ENCODE data around the gene MIF. TPM values are rescaled to one million over a fixed set of nuclear protein-coding genes. Genes with fewer than 3 reads are reported as not detected.
"Not testable (repeated sequence)": the region's sequence is repeated elsewhere in the genome, so short reads cannot be mapped to it uniquely, and the experiment has no call there.

Gene MIF
- total and polyA plus RNA-seq, 2 donors: 363 to 400 TPM

DNA sequence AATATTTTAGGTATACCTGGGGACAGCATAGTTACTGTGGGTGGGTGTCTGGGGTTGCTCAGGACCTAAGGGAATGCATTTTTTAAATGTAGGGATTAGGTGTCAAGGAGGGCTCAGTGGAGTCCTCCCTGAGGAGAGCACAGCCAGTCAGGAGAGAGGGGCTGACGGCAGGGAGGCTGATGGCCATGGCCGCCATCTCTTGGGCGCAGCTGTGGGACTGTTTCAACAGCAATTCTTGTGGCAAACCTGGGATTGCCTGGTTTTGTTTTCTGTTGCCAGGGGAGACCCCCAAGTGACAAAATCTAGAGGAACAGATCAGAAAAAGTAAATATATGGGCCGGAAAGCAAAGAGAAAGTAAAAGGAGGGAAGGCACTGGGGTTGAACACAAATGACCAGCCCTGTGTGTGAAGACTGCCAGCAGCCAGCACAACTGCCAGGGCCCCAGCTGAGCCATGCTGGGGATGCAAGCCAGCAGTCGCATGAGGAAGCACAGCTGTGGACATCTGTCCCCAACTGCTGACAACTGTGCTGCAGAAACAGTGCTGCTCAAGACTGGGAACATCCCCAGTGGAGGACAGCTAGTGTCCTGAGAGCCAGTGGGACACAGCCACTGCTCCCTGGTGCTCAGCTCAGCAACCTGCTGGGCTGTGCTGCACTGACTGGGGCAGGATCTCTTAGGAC is 10.5 kb downstream of the MIF start:
- Histone ChIP-seq H3K4me3 (ENCODE audit: low read length in 2 of 2) (no peak overlapping the region), H3K9me3 (ENCODE audit: control insufficient read depth in 2 of 2, insufficient read depth in 1 of 2, low read length in 1 of 2) (no peaks in the 10 kb centered on the region), H3K4me1 (ENCODE audit: control insufficient read depth in 2 of 2, insufficient read depth in 2 of 2, low read length in 2 of 2) (peaks cover 0 to 19% of the 10 kb centered on the region in 2 donors), H3K27ac (ENCODE audit: low read depth in 1 of 2, low read length in 1 of 2) (no peak overlapping the region), H3K36me3 (ENCODE audit: control insufficient read depth in 2 of 2, insufficient read depth in 2 of 2, low read length in 1 of 2) (no peaks in the 10 kb centered on the region), H3K27me3 (ENCODE audit: control insufficient read depth in 2 of 2, insufficient read depth in 1 of 2, low read length in 1 of 2) (no peaks in the 10 kb centered on the region)
- 69% methylated on average over 5 of the region's 5 CpGs for WGBS
- DNase-seq (ENCODE audit: low read depth in 6 of 9, low spot score in 9 of 9): no peak

DNA sequence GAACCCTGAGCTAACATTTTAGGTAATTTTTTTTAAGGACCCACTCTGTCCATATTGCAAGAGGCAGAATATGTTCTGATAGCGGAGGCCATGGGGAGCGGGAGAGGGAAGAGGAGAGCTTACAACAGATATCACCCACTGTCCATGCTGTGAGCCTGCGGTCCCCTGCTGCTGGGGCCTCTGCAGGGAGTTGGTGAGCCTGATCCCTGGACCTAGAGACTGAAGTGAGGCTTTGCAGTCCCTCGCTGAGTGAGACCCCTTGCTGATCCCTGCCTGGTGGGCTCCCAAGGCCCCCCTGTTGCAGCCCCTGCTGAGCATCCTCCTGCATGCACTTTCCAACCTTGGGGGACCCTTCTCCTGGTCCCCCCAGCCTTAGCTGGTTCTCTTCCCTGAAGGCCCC is 12.5 kb downstream of the MIF start:
- no peaks in the 10 kb centered on the region for H3K9me3 ChIP-seq (ENCODE audit: control insufficient read depth in 2 of 2, insufficient read depth in 1 of 2, low read length in 1 of 2)
- no peak for DNase-seq (ENCODE audit: low read depth in 6 of 9, low spot score in 9 of 9)
- peaks cover 0 to 19% of the 10 kb centered on the region in 2 donors for H3K4me1 ChIP-seq (ENCODE audit: control insufficient read depth in 2 of 2, insufficient read depth in 2 of 2, low read length in 2 of 2)
- WGBS: 97% methylated on average over 4 of the region's 4 CpGs
- H3K27ac ChIP-seq (ENCODE audit: low read depth in 1 of 2, low read length in 1 of 2): no peak overlapping the region
- H3K4me3 ChIP-seq (ENCODE audit: low read length in 2 of 2): no peak overlapping the region
- H3K36me3 ChIP-seq (ENCODE audit: control insufficient read depth in 2 of 2, insufficient read depth in 2 of 2, low read length in 1 of 2): no peaks in the 10 kb centered on the region
- no peaks in the 10 kb centered on the region for H3K27me3 ChIP-seq (ENCODE audit: control insufficient read depth in 2 of 2, insufficient read depth in 1 of 2, low read length in 1 of 2)

DNA sequence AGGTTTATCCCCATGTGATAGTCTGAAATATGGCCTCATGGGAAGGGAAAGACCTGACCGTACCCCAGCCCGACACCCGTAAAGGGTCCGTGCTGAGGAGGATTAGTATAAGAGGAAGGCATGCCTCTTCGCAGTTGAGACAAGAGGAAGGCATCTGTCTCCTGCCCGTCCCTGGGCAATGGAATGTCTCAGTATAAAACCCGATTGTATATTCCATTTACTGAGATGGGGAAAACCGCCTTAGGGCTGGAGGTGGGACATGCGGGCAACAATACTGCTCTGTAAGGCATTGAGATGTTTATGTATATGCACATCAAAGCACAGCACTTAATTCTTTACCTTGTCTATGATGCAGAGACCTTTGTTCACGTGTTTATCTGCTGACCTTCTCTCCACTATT is 13.2 kb downstream of the MIF start:
- not testable (repeated sequence) for H3K36me3 ChIP-seq (ENCODE audit: control insufficient read depth in 2 of 2, insufficient read depth in 2 of 2, low read length in 1 of 2); DNase-seq (ENCODE audit: low read depth in 6 of 9, low spot score in 9 of 9); H3K27me3 ChIP-seq (ENCODE audit: control insufficient read depth in 2 of 2, insufficient read depth in 1 of 2, low read length in 1 of 2); H3K4me3 ChIP-seq (ENCODE audit: low read length in 2 of 2); H3K9me3 ChIP-seq (ENCODE audit: control insufficient read depth in 2 of 2, insufficient read depth in 1 of 2, low read length in 1 of 2); H3K27ac ChIP-seq (ENCODE audit: low read depth in 1 of 2, low read length in 1 of 2)
- 81% methylated on average over 10 of the region's 10 CpGs for WGBS
- peaks cover 0 to 19% of the 10 kb centered on the region in 2 donors for H3K4me1 ChIP-seq (ENCODE audit: control insufficient read depth in 2 of 2, insufficient read depth in 2 of 2, low read length in 2 of 2)

DNA sequence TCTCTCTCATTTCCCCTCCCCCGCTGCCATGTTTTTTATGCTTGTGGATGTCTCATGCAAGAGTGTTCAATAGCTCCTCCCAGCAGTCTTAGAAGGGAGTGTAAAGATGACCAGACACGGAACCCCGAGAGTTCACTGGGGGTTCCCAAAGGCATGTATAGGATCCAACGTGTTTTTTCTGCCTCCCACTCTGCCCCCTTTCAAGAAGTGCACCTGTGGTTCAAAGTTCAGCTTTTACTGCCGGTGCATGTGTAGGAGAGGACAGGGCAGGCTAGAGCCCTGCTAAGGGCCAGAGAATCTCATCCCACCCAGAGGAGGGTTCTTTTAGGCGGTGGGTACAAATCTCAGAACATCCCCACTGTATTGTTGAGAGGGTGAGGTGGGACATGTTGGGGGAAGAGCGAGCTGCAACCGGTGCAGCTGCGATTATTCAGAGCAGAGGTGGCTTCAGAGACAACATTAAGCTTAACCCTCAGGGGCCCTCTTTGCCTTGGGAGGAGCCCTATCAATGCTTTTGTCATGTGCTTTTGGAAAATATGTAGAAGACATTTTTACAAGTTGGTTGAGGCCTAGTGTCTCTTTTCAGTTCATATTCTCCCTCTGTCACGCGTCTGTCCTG is 14.5 kb downstream of the MIF start:
- peaks cover 4 to 27% of the 10 kb centered on the region in 2 donors for H3K4me1 ChIP-seq (ENCODE audit: control insufficient read depth in 2 of 2, insufficient read depth in 2 of 2, low read length in 2 of 2)

DNA sequence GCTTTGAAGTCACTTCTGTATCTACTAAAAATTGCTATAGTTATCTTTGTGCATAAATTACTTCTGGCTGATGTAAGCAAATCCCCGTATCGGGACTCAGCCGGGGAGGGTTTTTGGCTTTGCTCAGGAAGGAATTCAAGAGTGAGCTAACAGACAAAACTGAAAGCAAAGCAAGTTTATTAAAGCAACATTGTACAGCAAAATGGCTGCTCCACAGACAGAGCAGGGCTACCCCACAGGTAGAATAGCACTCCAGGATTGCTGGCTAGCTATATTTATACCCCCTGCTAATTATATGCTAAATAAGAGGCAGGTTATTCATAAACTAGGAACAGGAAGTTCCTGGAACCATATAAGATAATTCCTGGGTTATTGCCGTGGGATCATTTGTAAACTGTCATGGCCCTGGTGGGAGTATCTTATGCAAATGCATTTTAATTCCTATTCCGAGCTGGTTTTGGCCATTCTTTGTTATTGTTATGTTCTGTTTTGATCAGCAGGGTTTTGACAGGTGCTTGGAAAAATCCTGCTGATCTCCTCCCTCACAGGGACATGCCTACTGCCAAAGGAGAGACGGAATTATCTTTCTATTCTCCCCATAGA is 15.2 kb downstream of the MIF start:
- Histone ChIP-seq H3K4me3 (ENCODE audit: low read length in 2 of 2) (no peak overlapping the region), H3K36me3 (ENCODE audit: control insufficient read depth in 2 of 2, insufficient read depth in 2 of 2, low read length in 1 of 2) (no peaks in the 10 kb centered on the region), H3K27ac (ENCODE audit: low read depth in 1 of 2, low read length in 1 of 2) (no peak overlapping the region), H3K4me1 (ENCODE audit: control insufficient read depth in 2 of 2, insufficient read depth in 2 of 2, low read length in 2 of 2) (peaks cover 4 to 29% of the 10 kb centered on the region in 2 donors), H3K27me3 (ENCODE audit: control insufficient read depth in 2 of 2, insufficient read depth in 1 of 2, low read length in 1 of 2) (no peaks in the 10 kb centered on the region), H3K9me3 (ENCODE audit: control insufficient read depth in 2 of 2, insufficient read depth in 1 of 2, low read length in 1 of 2) (no peaks in the 10 kb centered on the region)
- 78% methylated on average over 6 of the region's 6 CpGs for WGBS
- no peak for DNase-seq (ENCODE audit: low read depth in 6 of 9, low spot score in 9 of 9)

More for the DNA sequence above, 14.5 kb downstream of the MIF start:
- 94% methylated on average over 11 of the region's 11 CpGs for WGBS
- Histone ChIP-seq H3K36me3 (ENCODE audit: control insufficient read depth in 2 of 2, insufficient read depth in 2 of 2, low read length in 1 of 2) (no peaks in the 10 kb centered on the region), H3K4me3 (ENCODE audit: low read length in 2 of 2) (no peak overlapping the region), H3K9me3 (ENCODE audit: control insufficient read depth in 2 of 2, insufficient read depth in 1 of 2, low read length in 1 of 2) (no peaks in the 10 kb centered on the region), H3K27ac (ENCODE audit: low read depth in 1 of 2, low read length in 1 of 2) (no peak overlapping the region), H3K27me3 (ENCODE audit: control insufficient read depth in 2 of 2, insufficient read depth in 1 of 2, low read length in 1 of 2) (no peaks in the 10 kb centered on the region)
- DNase-seq (ENCODE audit: low read depth in 6 of 9, low spot score in 9 of 9): no peak

DNA sequence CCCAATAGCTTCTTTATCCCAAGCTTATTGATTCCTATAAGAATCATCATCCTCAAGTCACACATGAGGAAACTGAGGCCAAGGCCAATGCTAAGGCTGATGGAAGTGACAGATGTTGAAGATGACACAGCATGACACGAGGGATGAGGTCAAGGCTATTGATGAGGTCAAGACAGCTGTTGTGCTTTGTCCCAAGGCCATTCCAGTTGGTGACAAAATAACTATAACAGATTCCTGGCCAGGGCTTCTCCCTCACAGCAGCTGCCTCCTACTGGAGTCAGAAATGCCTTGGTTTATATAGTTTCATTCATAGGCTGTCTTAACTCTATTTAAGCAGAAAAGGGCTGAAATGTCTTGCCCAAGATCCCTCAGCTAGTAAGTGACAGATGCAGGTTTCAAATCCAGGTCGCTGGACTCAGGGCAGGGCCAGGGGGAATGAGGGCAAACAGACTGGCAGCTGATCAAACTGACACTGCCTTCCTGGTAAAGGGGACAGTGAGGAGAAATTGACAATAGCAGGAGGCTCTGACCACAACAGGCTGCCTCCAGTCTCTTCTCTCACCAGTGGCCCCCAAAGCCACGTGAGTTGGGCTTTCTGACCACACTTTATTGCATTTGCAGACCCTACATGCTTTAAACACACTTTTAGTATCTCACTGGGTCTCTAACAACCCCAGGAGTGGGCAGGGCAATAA is 16.5 kb downstream of the MIF start:
- Histone ChIP-seq H3K27ac (ENCODE audit: low read depth in 1 of 2, low read length in 1 of 2) (no peak overlapping the region), H3K4me1 (ENCODE audit: control insufficient read depth in 2 of 2, insufficient read depth in 2 of 2, low read length in 2 of 2) (peaks cover 4 to 24% of the 10 kb centered on the region in 2 donors), H3K9me3 (ENCODE audit: control insufficient read depth in 2 of 2, insufficient read depth in 1 of 2, low read length in 1 of 2) (no peaks in the 10 kb centered on the region), H3K36me3 (ENCODE audit: control insufficient read depth in 2 of 2, insufficient read depth in 2 of 2, low read length in 1 of 2) (no peaks in the 10 kb centered on the region), H3K4me3 (ENCODE audit: low read length in 2 of 2) (no peak overlapping the region), H3K27me3 (ENCODE audit: control insufficient read depth in 2 of 2, insufficient read depth in 1 of 2, low read length in 1 of 2) (no peaks in the 10 kb centered on the region)
- DNase-seq (ENCODE audit: low read depth in 6 of 9, low spot score in 9 of 9): no peak
- WGBS: 94% methylated on average over 3 of the region's 3 CpGs

DNA sequence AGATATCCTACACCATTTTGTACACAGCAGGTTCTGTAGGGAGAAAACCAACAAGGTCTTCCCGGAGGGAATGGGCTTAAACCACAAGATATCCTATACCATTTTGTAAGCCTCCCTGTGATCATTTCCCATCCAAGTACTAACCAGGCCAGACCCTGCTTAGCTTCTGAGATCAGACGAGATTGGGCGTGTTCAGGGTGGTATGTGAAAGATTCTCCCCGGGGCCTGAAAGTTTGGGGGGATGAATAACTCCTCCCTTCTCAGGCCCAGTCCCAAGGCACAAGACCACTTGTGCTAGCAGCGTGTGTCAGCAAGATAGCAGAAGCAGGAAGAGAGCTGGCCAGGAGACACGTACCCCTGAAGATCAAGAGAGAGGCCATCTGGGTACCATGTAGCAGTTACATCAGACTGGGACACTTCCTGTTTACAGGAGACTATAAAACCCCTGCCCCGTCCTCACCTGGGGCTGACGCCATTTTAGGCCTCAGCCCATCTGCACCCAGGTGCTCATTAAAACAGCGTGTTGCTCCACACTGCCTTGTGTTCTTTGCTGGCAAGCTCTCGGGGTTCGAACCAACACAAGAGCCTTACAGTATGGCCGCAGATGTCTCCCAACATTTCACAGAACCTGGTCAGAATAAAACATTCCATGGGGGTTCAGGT is 17.3 kb downstream of the MIF start:
- Histone ChIP-seq H3K9me3 (ENCODE audit: control insufficient read depth in 2 of 2, insufficient read depth in 1 of 2, low read length in 1 of 2) (no peaks in the 10 kb centered on the region), H3K27me3 (ENCODE audit: control insufficient read depth in 2 of 2, insufficient read depth in 1 of 2, low read length in 1 of 2) (no peaks in the 10 kb centered on the region), H3K36me3 (ENCODE audit: control insufficient read depth in 2 of 2, insufficient read depth in 2 of 2, low read length in 1 of 2) (no peaks in the 10 kb centered on the region), H3K4me3 (ENCODE audit: low read length in 2 of 2) (no peak overlapping the region), H3K27ac (ENCODE audit: low read depth in 1 of 2, low read length in 1 of 2) (no peak overlapping the region), H3K4me1 (ENCODE audit: control insufficient read depth in 2 of 2, insufficient read depth in 2 of 2, low read length in 2 of 2) (peaks cover 4 to 24% of the 10 kb centered on the region in 2 donors)
- no peak for DNase-seq (ENCODE audit: low read depth in 6 of 9, low spot score in 9 of 9)
- WGBS: 96% methylated on average over 12 of the region's 12 CpGs

DNA sequence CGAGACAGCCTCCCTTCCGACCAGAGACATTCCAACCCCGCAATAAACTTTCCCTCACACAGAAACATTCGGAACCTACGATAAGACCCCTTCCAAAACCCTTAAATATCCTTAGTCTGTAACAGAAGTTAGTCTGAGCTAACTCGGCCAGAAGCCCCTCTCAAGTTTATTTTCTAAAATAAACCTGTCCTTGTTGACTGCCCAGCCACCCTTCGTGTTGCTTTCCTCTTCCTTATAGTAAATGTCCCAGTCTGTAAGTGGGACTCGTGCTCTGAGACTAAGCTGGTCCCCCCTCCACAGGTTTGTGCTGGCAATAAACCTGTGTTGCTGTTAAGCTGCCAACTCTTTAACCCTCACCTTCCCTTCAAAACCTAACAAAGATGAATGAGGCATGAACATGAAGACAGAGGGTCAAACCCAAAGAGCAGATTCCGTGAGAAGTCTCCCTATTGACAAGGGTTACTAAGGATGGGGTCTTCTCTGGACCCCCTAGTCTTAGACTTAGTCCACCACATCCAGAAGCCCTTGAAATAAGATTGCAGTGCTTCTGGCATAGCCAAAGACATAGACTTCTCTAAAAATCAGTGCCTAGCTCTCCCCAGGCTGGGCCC is 18.2 kb downstream of the MIF start:
- no peak for DNase-seq (ENCODE audit: low read depth in 6 of 9, low spot score in 9 of 9)
- Histone ChIP-seq H3K36me3 (ENCODE audit: control insufficient read depth in 2 of 2, insufficient read depth in 2 of 2, low read length in 1 of 2) (no peaks in the 10 kb centered on the region), H3K4me3 (ENCODE audit: low read length in 2 of 2) (no peak overlapping the region), H3K4me1 (ENCODE audit: control insufficient read depth in 2 of 2, insufficient read depth in 2 of 2, low read length in 2 of 2) (peaks cover 4 to 24% of the 10 kb centered on the region in 2 donors), H3K27me3 (ENCODE audit: control insufficient read depth in 2 of 2, insufficient read depth in 1 of 2, low read length in 1 of 2) (no peaks in the 10 kb centered on the region), H3K9me3 (ENCODE audit: control insufficient read depth in 2 of 2, insufficient read depth in 1 of 2, low read length in 1 of 2) (no peaks in the 10 kb centered on the region), H3K27ac (ENCODE audit: low read depth in 1 of 2, low read length in 1 of 2) (no peak overlapping the region)
- 92% methylated on average over 9 of the region's 9 CpGs for WGBS

Measured in thymus (tissue), 11 donors.